WTC11 (cell line): ENCODE data around the gene ECD. TPM values are rescaled to one million over a fixed set of nuclear protein-coding genes. Genes with fewer than 3 reads are reported as not detected.

Experiments
- ATAC-seq: fragments of 200-7000 bp; cut with Tn5 transposase; 2 replicates; pipeline ENCODE4 v1.10.0; 2021; ENCODE audit warnings: mild to moderate bottlenecking, moderate library complexity
- CTCF ChIA-PET: fragments of 300-600 bp; sonication (Branson Sonifier 250); formaldehyde crosslinking; loops from one replicate; lab custom pipeline; 2021; ENCODE audit warnings: antibody characterized with exemption; lab: Charles Lee
- POLR2A ChIA-PET: fragments of 350-600 bp; sonication (Branson Sonifier 250); formaldehyde crosslinking; loops from one replicate; lab custom pipeline; 2021; ENCODE audit warnings: antibody characterized with exemption; lab: Charles Lee
- DNase-seq: peaks from one replicate; pipeline ENCODE4 v3.0.0; 2021; ENCODE audit warnings: low spot score
- H3K27ac Mint-ChIP-seq: 2 replicates; pipeline ENCODE4 v1.8.0; 2021; ENCODE audit warnings: mixed read lengths
- H3K27me3 Mint-ChIP-seq: 2 replicates; pipeline ENCODE4 v1.8.0; 2021; ENCODE audit warnings: low read depth, mild to moderate bottlenecking, moderate library complexity, mixed read lengths
- H3K36me3 Mint-ChIP-seq: 2 replicates; pipeline ENCODE4 v1.8.0; 2021; ENCODE audit warnings: mixed read lengths
- H3K4me1 Mint-ChIP-seq: 2 replicates; pipeline ENCODE4 v1.8.0; 2022; ENCODE audit warnings: mixed read lengths
- H3K4me3 Mint-ChIP-seq: 2 replicates; pipeline ENCODE4 v1.8.0; 2021; ENCODE audit warnings: mild to moderate bottlenecking, moderate library complexity, mixed read lengths
- H3K9me3 Mint-ChIP-seq: 2 replicates; pipeline ENCODE4 v1.8.0; 2021; ENCODE audit warnings: mixed read lengths
- ELF4 ChIP-seq: sonication (generic); formaldehyde crosslinking; IDR thresholded peaks from 2 replicates; pipeline ENCODE4 v1.8.1; 2022; ENCODE audit warnings: low read depth, mild to moderate bottlenecking, moderate library complexity, missing genetic modification reagents
- FOXK1 ChIP-seq: sonication (generic); formaldehyde crosslinking; IDR thresholded peaks from 2 replicates; pipeline ENCODE4 v1.8.0; 2022; ENCODE audit warnings: mild to moderate bottlenecking, moderate library complexity, missing genetic modification reagents
- RELA ChIP-seq: sonication (generic); formaldehyde crosslinking; IDR thresholded peaks from 2 replicates; pipeline ENCODE4 v1.8.1; 2022; ENCODE audit warnings: missing genetic modification reagents, mild to moderate bottlenecking, borderline replicate concordance
- RORB ChIP-seq: fragments of 250-450 bp; sonication (Bioruptor Pico); IDR thresholded peaks from 2 replicates; pipeline ENCODE4 v1.9.0; 2021; ENCODE audit warnings: mild to moderate bottlenecking
- TEAD1 ChIP-seq: sonication (generic); formaldehyde crosslinking; IDR thresholded peaks from 2 replicates; pipeline ENCODE4 v1.8.0; 2022; ENCODE audit warnings: mild to moderate bottlenecking, missing genetic modification reagents
- TP53 ChIP-seq: sonication (generic); formaldehyde crosslinking; IDR thresholded peaks from 2 replicates; pipeline ENCODE4 v1.8.1; 2023; ENCODE audit warnings: mild to moderate bottlenecking, missing genetic modification reagents
- ZNF121 ChIP-seq: sonication (generic); formaldehyde crosslinking; IDR thresholded peaks from 2 replicates; pipeline ENCODE4 v1.8.0; 2023; ENCODE audit warnings: missing genetic modification reagents
- ZNF232 ChIP-seq: sonication (generic); formaldehyde crosslinking; IDR thresholded peaks from 2 replicates; pipeline ENCODE4 v1.8.0; 2022; ENCODE audit warnings: mild to moderate bottlenecking, missing genetic modification reagents
- total RNA-seq: library from RNA; stranded (reverse); gene quantifications from 3 replicates; pipeline ENCODE4 v1.2.3, GENCODE V29; 2021
- TF ChIP-seq, protein P1 (sequence below): fragments of 200-600 bp; IDR thresholded peaks from 2 replicates; pipeline ENCODE4 v1.8.0; 2022; ENCODE audit warnings: antibody characterized with exemption
- TF ChIP-seq, protein P2 (sequence below): fragments of 250-450 bp; sonication (Bioruptor Pico); conservative IDR thresholded peaks from 2 replicates; pipeline ENCODE4 v1.9.0; 2021; ENCODE audit warnings: mild to moderate bottlenecking
- TF ChIP-seq, protein P3 (sequence below): sonication (generic); formaldehyde crosslinking; IDR thresholded peaks from 2 replicates; pipeline ENCODE4 v1.8.0; 2023; ENCODE audit warnings: missing genetic modification reagents
- TF ChIP-seq, protein P4 (sequence below): fragments of 250-450 bp; sonication (Bioruptor Pico); IDR thresholded peaks from 2 replicates; pipeline ENCODE4 v2.1.2; 2022; ENCODE audit warnings: mild to moderate bottlenecking, moderate library complexity
- TF ChIP-seq, protein P5 (sequence below): fragments of 250-450 bp; sonication (Bioruptor Pico); IDR thresholded peaks from 2 replicates; pipeline ENCODE4 v1.8.0; 2021; ENCODE audit warnings: mild to moderate bottlenecking

ECD gene
- total RNA-seq, 1 experiment from 2014 or later: 38.2 TPM

DNA sequence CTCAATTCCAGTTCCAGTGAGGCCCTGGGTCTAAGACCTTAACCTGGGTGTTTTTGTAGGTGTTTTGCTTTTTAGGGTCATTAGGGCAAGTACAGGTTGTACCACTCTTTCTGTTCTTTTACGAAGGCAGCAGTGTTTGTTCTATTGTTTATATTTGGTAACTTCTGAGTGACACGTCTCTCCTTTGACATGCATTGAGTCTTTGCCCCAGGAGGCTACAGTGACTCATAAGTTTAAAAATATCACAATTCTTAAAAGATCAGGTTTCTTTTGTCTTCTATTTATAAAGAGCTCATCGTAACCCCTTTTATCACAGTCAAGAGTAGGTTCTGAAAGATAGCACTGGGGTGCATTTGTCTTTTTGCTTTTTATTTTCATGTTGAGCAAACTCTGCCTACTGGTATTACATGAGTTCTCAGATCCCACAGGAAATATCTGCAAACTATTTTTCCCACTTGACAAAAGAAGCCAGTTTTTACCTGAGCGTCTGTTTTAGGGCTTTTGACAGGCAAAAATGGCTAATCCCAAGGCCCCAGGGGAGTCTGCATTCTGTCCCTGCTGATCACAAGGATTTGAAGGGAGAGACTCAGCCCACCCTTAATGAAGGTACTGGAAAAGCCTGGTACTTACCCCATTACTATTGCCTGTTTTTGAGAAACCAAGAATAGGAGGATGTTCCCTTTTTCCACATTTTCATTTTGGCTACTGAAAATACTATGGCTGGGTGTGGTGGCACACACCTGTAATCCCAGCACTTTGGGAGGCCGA is 49.6 kb downstream of the ECD start (continued):
- TF ChIP-seq, protein P1, sequence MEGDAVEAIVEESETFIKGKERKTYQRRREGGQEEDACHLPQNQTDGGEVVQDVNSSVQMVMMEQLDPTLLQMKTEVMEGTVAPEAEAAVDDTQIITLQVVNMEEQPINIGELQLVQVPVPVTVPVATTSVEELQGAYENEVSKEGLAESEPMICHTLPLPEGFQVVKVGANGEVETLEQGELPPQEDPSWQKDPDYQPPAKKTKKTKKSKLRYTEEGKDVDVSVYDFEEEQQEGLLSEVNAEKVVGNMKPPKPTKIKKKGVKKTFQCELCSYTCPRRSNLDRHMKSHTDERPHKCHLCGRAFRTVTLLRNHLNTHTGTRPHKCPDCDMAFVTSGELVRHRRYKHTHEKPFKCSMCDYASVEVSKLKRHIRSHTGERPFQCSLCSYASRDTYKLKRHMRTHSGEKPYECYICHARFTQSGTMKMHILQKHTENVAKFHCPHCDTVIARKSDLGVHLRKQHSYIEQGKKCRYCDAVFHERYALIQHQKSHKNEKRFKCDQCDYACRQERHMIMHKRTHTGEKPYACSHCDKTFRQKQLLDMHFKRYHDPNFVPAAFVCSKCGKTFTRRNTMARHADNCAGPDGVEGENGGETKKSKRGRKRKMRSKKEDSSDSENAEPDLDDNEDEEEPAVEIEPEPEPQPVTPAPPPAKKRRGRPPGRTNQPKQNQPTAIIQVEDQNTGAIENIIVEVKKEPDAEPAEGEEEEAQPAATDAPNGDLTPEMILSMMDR: no peak
- TF ChIP-seq, protein P2, sequence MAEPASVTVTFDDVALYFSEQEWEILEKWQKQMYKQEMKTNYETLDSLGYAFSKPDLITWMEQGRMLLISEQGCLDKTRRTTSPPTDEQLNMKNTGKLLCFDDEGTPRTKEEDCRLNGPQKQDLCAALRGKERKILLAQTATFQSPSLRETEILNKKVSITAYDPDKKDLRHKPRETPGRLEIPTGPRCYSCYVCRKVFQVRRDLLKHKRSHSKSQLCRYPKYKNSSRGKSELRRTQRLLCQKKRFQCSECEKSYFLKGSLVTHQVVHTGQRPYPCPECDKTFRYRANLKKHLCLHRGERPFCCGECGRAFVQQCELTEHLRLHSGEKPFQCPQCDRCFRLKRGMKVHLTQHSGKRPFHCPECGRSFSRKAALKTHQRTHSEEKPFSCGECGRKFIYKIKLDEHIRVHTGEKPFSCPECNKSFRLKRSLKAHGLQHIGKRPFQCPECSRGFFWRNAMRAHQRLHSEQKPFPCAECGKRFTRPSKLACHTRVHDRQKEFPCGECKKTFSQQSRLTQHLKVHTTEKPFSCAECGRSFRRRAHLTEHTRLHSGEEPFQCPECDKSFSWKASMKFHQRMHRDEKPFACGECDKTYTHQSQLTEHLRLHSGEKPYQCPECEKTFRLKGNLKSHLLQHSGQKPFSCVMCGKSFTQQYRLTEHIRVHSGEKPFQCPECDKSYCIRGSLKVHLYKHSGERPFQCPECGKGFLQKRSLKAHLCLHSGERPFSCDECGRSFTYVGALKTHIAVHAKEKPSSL (CRISPR knock-in tag): no peak
- TF ChIP-seq FOXK1 (no peak), TEAD1 (CRISPR knock-in tag) (no peak), RELA (CRISPR knock-in tag) (no peak), ELF4 (CRISPR knock-in tag) (no peak)
- TF ChIP-seq, protein P3, sequence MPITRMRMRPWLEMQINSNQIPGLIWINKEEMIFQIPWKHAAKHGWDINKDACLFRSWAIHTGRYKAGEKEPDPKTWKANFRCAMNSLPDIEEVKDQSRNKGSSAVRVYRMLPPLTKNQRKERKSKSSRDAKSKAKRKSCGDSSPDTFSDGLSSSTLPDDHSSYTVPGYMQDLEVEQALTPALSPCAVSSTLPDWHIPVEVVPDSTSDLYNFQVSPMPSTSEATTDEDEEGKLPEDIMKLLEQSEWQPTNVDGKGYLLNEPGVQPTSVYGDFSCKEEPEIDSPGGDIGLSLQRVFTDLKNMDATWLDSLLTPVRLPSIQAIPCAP (CRISPR knock-in tag): no peak

DNA sequence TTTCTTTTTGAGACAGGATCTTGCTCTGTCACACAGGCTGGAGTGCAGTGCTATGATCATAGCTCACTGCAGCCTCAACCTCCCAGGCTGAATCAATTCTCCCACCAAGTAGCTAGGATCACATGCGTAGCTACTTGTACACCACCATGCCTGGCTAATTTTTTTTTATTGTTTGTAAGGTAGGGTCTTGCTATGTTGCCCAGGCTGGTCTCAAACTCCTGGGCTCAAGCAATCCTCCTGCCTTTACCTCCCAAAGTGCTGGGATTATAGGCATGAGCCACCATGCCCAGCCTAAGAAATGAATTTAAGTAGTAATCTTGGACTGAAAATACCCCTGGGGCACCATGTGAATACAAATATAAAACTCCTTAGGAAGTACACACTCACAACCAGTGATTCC is 51.8 kb downstream of the ECD start:
- peaks cover 7% of the 10 kb centered on the region for H3K36me3 Mint-ChIP-seq
- peaks cover 10% of the 10 kb centered on the region for H3K4me1 Mint-ChIP-seq
- no peaks in the 10 kb centered on the region for H3K27me3 Mint-ChIP-seq
- TF ChIP-seq ZNF121 (CRISPR knock-in tag) (no peak), TP53 (CRISPR knock-in tag) (no peak), ZNF232 (CRISPR knock-in tag) (no peak), RORB (no peak)
- TF ChIP-seq, protein P4, sequence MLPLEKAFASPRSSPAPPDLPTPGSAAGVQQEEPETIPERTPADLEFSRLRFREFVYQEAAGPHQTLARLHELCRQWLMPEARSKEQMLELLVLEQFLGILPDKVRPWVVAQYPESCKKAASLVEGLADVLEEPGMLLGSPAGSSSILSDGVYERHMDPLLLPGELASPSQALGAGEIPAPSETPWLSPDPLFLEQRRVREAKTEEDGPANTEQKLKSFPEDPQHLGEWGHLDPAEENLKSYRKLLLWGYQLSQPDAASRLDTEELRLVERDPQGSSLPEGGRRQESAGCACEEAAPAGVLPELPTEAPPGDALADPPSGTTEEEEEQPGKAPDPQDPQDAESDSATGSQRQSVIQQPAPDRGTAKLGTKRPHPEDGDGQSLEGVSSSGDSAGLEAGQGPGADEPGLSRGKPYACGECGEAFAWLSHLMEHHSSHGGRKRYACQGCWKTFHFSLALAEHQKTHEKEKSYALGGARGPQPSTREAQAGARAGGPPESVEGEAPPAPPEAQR (CRISPR knock-in tag): no peak
- TF ChIP-seq, protein P1: no peak
- TF ChIP-seq, protein P5, sequence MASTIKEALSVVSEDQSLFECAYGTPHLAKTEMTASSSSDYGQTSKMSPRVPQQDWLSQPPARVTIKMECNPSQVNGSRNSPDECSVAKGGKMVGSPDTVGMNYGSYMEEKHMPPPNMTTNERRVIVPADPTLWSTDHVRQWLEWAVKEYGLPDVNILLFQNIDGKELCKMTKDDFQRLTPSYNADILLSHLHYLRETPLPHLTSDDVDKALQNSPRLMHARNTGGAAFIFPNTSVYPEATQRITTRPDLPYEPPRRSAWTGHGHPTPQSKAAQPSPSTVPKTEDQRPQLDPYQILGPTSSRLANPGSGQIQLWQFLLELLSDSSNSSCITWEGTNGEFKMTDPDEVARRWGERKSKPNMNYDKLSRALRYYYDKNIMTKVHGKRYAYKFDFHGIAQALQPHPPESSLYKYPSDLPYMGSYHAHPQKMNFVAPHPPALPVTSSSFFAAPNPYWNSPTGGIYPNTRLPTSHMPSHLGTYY: no peak
- TF ChIP-seq, all 79 proteins: peak for 0
- DNase-seq (no peak), ATAC-seq (no peak)
- ChIA-PET POLR2A (no interaction called here), CTCF (no interaction called here)
- no peaks in the 10 kb centered on the region for H3K9me3 Mint-ChIP-seq
- H3K27ac Mint-ChIP-seq: no peak overlapping the region
- no peak overlapping the region for H3K4me3 Mint-ChIP-seq
